IMR-90 (cell line): ENCODE results near the gene ZNF519. TPM values are rescaled to one million over a fixed set of nuclear protein-coding genes. Genes with fewer than 3 reads are reported as not detected.
"Not testable (repeated sequence)": the region's sequence is repeated elsewhere in the genome, so short reads cannot be mapped to it uniquely, and the experiment has no call there.

ENCODE experiments used
- ATAC-seq: fragments of 200-7000 bp; cut with Tn5 transposase; 2 replicates; pipeline ENCODE4 v1.9.1; 2020; ENCODE audit warnings: low read depth, mild to moderate bottlenecking, moderate library complexity
- BruUV-seq: library from RNA; stranded (reverse); fragments of 400-500 nt; replicated peaks from 2 replicates; lab custom pipeline; 2021; lab: Mats Ljungman, UMichigan
- CTCF ChIA-PET: fragments of 300-600 bp; formaldehyde crosslinking; extraction: SDS; loops from one replicate; lab custom pipeline; 2021; ENCODE audit warnings: antibody characterized with exemption; lab: Yijun Ruan, JAX
- POLR2A ChIA-PET: fragments of 300-600 bp; sonication (Branson Sonifier 250); formaldehyde crosslinking; loops from one replicate; lab custom pipeline; 2022; ENCODE audit warnings: antibody characterized with exemption; ENCODE audit not compliant: unreplicated experiment; lab: Charles Lee
- DNase-seq: peaks from one replicate; pipeline ENCODE4 v3.0.0; 2013
- H2AFZ ChIP-seq: replicated peaks from 2 replicates; pipeline ENCODE3; 2013; ENCODE audit warnings: low read length, mild to moderate bottlenecking; ENCODE audit not compliant: poor library complexity
- H2AK5ac ChIP-seq: 2 replicates; pipeline ENCODE4 v1.6.1; 2013; ENCODE audit warnings: low read depth, low read length, inconsistent platforms
- H2AK9ac ChIP-seq: replicated peaks from 2 replicates; pipeline ENCODE3; 2013; ENCODE audit warnings: mild to moderate bottlenecking, low read depth, low read length, moderate library complexity; ENCODE audit not compliant: poor library complexity
- H2BK120ac ChIP-seq: 2 replicates; pipeline ENCODE4 v1.6.1; 2013; ENCODE audit warnings: low read depth, low read length, inconsistent platforms
- H2BK15ac ChIP-seq: 3 replicates; pipeline ENCODE4 v1.6.1; 2013; ENCODE audit warnings: low read depth, low read length, inconsistent platforms
- H2BK20ac ChIP-seq: 2 replicates; pipeline ENCODE4 v1.6.1; 2013; ENCODE audit warnings: low read depth, mild to moderate bottlenecking, inconsistent platforms, low read length, moderate library complexity
- H2BK5ac ChIP-seq: 2 replicates; pipeline ENCODE4 v1.6.1; 2013; ENCODE audit warnings: mild to moderate bottlenecking, low read depth, low read length, inconsistent platforms; ENCODE audit not compliant: poor library complexity, severe bottlenecking
- H3K14ac ChIP-seq: replicated peaks from 2 replicates; pipeline ENCODE4 v1.6.1; 2013; ENCODE audit warnings: low read depth, low read length, inconsistent platforms
- H3K18ac ChIP-seq: 2 replicates; pipeline ENCODE4 v1.6.1; 2013; ENCODE audit warnings: low read depth, low read length, control low read depth
- H3K23ac ChIP-seq: 2 replicates; pipeline ENCODE4 v1.6.1; 2013; ENCODE audit warnings: low read depth, low read length, inconsistent platforms
- H3K27ac ChIP-seq: 2 replicates; pipeline ENCODE4 v1.5.1; 2013; ENCODE audit warnings: mild to moderate bottlenecking, control low read depth, low read length; ENCODE audit not compliant: insufficient read depth
- H3K27me3 ChIP-seq: 2 replicates; pipeline ENCODE4 v1.6.1; 2013; ENCODE audit warnings: low read length; ENCODE audit not compliant: control insufficient read depth, insufficient read depth
- H3K36me3 ChIP-seq: 2 replicates; pipeline ENCODE4 v1.6.1; 2013; ENCODE audit warnings: low read length, mixed read lengths; ENCODE audit not compliant: control insufficient read depth, insufficient read depth
- H3K4ac ChIP-seq: 2 replicates; pipeline ENCODE4 v1.6.1; 2013; ENCODE audit warnings: low read depth, low read length, inconsistent platforms
- H3K4me1 ChIP-seq: 2 replicates; pipeline ENCODE4 v1.6.1; 2013; ENCODE audit warnings: low read length, mixed read lengths; ENCODE audit not compliant: control insufficient read depth, insufficient read depth
- H3K4me2 ChIP-seq: 2 replicates; pipeline ENCODE4 v1.6.1; 2013; ENCODE audit warnings: low read depth, mild to moderate bottlenecking, control low read depth, low read length, moderate library complexity
- H3K4me3 ChIP-seq: 2 replicates; pipeline ENCODE4 v1.5.1; 2013; ENCODE audit warnings: low read depth, mild to moderate bottlenecking, control low read depth, low read length, moderate library complexity; ENCODE audit not compliant: insufficient read depth
- H3K56ac ChIP-seq: 2 replicates; pipeline ENCODE4 v1.6.1; 2013; ENCODE audit warnings: low read length, inconsistent platforms; ENCODE audit not compliant: insufficient read depth; ENCODE audit errors: extremely low read depth
- H3K79me1 ChIP-seq, 2 experiments: 2 replicates each; pipeline ENCODE4 v1.6.1; 2013; ENCODE audit warnings: low read length in 2 of 2, inconsistent platforms in 1 of 2, low read depth in 1 of 2
- H3K9ac ChIP-seq: 2 replicates; pipeline ENCODE4 v1.6.1; 2013; ENCODE audit warnings: low read depth, low read length, control low read depth
- H3K9me1 ChIP-seq: 2 replicates; pipeline ENCODE4 v1.6.1; 2013; ENCODE audit warnings: low read length, inconsistent platforms; ENCODE audit not compliant: insufficient read depth
- H3K9me3 ChIP-seq: 2 replicates; pipeline ENCODE4 v1.6.1; 2013; ENCODE audit warnings: low read length; ENCODE audit not compliant: control insufficient read depth, insufficient read depth
- H4K20me1 ChIP-seq: 2 replicates; pipeline ENCODE4 v1.6.1; 2013; ENCODE audit warnings: low read length, inconsistent platforms; ENCODE audit not compliant: insufficient read depth
- H4K5ac ChIP-seq: 2 replicates; pipeline ENCODE4 v1.6.1; 2013; ENCODE audit warnings: mild to moderate bottlenecking, low read depth, low read length, control low read depth
- H4K8ac ChIP-seq, 2 experiments: 2 replicates each; pipeline ENCODE4 v1.6.1; 2013; ENCODE audit warnings: low read depth in 2 of 2, low read length in 2 of 2, control low read depth in 1 of 2, inconsistent platforms in 1 of 2
- H4K91ac ChIP-seq: 2 replicates; pipeline ENCODE4 v1.6.1; 2013; ENCODE audit warnings: low read depth, low read length, inconsistent platforms; ENCODE audit not compliant: insufficient read depth
- WGBS, 2 experiments: methylation state at CpG; one replicate each; pipeline versions ENCODE4 v1.1.5 to v1.1.7; 2013; ENCODE audit warnings: missing lambda C conversion rate in 2 of 2; ENCODE audit not compliant: insufficient read length in 1 of 2; ENCODE audit errors: extremely low coverage in 2 of 2; 5-methylcytosine and 5-hydroxymethylcytosine counted together
- dilution Hi-C: fragments of 300-500 bp; cut with HindIII; formaldehyde crosslinking; loops from one replicate; pipeline ENCODE4 v1.14.3; 2018; ENCODE audit warnings: low sequenced_read_pairs; ENCODE audit not compliant: unreplicated experiment
- in situ Hi-C: fragments of 300-500 bp; cut with MboI; formaldehyde crosslinking; loops from 3 replicates; pipeline ENCODE4 v1.14.3; 2019; ENCODE audit warnings: low sequenced_read_pairs, inconsistent platforms, mixed read lengths
- intact Hi-C: fragments of 100-400 bp; cut with micrococcal nuclease; formaldehyde crosslinking; loops from 2 replicates; pipeline ENCODE4 v1.10.0; 2022
- polyA plus RNA-seq, 3 experiments: library from polyadenylated mRNA; depleted of rRNA; stranded (reverse); fragments of >200 nt; gene quantifications; 2 replicates each; pipeline ENCODE4 v1.2.3, GENCODE V29; 2012; ENCODE audit warnings: low replicate concordance in 1 of 3
- total RNA-seq: library from RNA; depleted of rRNA; stranded (reverse); fragments of >200 nt; gene quantifications from 2 replicates; pipeline ENCODE4 v1.2.3, GENCODE V29; 2012

ZNF519 gene
- total and polyA plus RNA-seq, 2 of the 4 experiments (the other 2 are of a cell fraction), result 2.3 to 4.7 TPM

DNA sequence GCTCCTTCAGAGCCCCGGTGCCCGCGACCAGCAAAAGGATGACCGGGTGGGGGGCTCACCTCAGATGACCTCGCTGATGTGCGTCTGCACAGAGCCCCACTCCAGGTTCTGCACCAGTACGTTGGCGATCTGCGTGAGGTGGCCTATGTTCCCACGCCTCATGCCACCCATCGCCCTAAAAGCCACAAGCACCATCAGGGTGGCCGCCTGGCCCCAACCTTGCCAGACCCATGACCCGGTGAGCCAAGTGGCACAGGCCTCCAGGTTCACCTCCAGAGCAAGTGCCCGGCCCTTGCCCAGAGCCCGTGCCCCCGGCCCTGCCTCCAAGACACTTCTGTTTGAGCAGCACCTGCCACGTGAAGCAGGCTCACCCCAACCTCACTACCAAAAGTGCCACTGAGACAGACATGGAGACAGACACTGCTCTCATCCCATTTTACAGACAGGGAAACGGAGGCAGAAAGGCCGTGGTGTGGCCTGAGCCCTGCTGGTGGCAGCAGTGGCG, 17.7 kb upstream of the ZNF519 start:
- H3K14ac ChIP-seq, in situ Hi-C loops, H3K4me1 ChIP-seq, H3K27me3 ChIP-seq, H4K8ac ChIP-seq, H3K27ac ChIP-seq, H3K4ac ChIP-seq, H3K23ac ChIP-seq, ATAC-seq, H3K9ac ChIP-seq, H3K9me1 ChIP-seq, DNase-seq, H3K36me3 ChIP-seq, H2BK120ac ChIP-seq, dilution Hi-C loops, H2AFZ ChIP-seq, POLR2A ChIA-PET, H2BK20ac ChIP-seq, H3K79me1 ChIP-seq, H2BK15ac ChIP-seq, H4K5ac ChIP-seq, H3K18ac ChIP-seq, BruUV-seq, H2BK5ac ChIP-seq, H2AK9ac ChIP-seq, H3K56ac ChIP-seq, H4K91ac ChIP-seq, H4K20me1 ChIP-seq, CTCF ChIA-PET, intact Hi-C loops, H3K4me2 ChIP-seq, H3K9me3 ChIP-seq, H2AK5ac ChIP-seq, H3K4me3 ChIP-seq: not testable (repeated sequence)
- WGBS, 2 experiments, result no CpG with 5 or more reads among the region's 20 CpGs

DNA sequence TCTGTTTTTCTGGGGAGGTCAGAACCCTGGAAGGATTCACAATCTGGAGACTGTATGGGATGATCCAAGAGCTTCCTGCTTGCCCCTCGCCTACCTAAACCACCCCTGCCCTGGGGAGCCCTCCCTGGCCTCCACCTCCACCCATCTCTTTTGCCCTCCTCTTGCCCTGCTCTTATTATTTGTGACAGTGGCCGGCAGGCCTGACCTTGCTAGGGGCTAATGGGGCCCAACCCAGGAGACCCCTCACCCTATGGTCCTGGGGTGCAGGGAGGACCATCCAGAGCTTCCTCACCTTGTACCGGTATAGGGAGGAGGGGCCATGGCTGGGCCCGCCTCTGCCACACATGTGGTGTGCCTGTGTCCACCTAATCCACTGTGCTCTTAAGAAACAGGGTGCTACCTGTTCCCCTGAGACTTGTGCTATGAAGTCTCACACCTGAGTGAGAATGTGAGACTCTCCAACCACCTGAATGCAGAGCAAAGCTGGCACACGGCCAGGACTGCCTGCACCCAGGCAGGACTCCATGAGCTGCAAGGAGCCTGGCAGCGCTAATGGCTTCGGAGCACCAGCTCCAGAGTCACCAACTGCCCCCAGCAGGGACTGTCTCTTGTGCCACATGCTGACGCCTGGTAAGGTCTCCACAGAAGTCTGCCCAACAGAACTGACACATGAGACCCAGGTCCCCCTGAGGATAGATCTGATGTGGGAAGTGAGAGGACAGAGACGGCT, 17.1 kb upstream of the ZNF519 start:
- CTCF ChIA-PET, ATAC-seq, H3K9ac ChIP-seq, H3K79me1 ChIP-seq, H3K27ac ChIP-seq, H3K18ac ChIP-seq, H2AK5ac ChIP-seq, intact Hi-C loops, H4K91ac ChIP-seq, H3K9me3 ChIP-seq, H3K4me1 ChIP-seq, H3K23ac ChIP-seq, H2AK9ac ChIP-seq, H3K4me2 ChIP-seq, H3K9me1 ChIP-seq, H2AFZ ChIP-seq, H2BK5ac ChIP-seq, POLR2A ChIA-PET, DNase-seq, in situ Hi-C loops, H4K8ac ChIP-seq, H4K20me1 ChIP-seq, H3K14ac ChIP-seq, H3K36me3 ChIP-seq, H3K4me3 ChIP-seq, dilution Hi-C loops, H2BK20ac ChIP-seq, H2BK120ac ChIP-seq, H2BK15ac ChIP-seq, H3K4ac ChIP-seq, H4K5ac ChIP-seq, H3K27me3 ChIP-seq, H3K56ac ChIP-seq, BruUV-seq: not testable (repeated sequence)
- WGBS, 2 experiments, result no CpG with 5 or more reads among the region's 9 CpGs
